ENCODE measurements around the gene SKIC2. TPM values are rescaled to one million over a fixed set of nuclear protein-coding genes. Genes with fewer than 3 reads are reported as not detected.

Gene SKIC2
- total and polyA plus RNA-seq, 2 of the 4 experiments (the other 2 are of a cell fraction) = 30.6 to 46.0 TPM

DNA sequence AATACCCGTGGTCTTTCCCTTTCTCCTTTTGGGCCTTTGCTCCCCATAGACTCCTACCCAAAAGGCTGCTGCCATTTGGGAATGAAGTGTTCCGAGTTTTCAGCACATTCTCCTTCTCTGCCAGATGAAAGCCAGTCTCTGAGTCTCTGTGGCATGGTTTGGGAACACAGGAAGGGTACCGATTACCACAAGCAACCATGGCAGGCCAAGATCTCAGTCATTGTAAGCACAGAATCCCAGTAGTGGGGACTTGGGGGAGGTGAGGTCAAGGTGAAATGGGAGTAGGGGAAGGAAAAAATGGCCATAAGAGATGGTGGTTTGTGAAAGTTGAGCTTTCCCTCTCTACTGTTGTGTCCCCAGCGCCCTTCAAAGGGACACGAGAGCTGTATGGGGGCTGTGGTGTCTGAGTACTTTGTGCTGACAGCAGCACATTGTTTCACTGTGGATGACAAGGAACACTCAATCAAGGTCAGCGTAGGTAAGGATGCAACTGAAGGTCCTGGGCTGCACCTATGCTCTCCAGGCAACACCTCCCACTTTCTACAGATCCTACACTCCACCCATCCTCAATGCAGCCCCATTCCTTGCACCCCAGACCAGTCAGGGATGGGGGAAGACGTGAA lies 8.9 kb upstream of the SKIC2 start:
- POLR2A ChIA-PET (ENCODE audit: unreplicated experiment) = no interaction called here

More for the DNA sequence above, 8.9 kb upstream of the SKIC2 start:
- H3K23ac ChIP-seq (ENCODE audit: low read depth, low read length) = no peak overlapping the region
- no peak overlapping the region for H3K9ac ChIP-seq (ENCODE audit: low read depth, low read length)
- no peak overlapping the region for H4K8ac ChIP-seq (ENCODE audit: low read depth in 2 of 2, low read length in 2 of 2)
- no peak overlapping the region for H2AK9ac ChIP-seq (replicated peaks; ENCODE audit: low read depth, low read length, poor library complexity)
- intact Hi-C loops (cut with micrococcal nuclease) = loop anchor here (5.0 kb wide), 2 partner anchors 118 to 403 kb away; partner anchors contain the start of genes ATP6V1G2 and NFKBIL1
- no peak overlapping the region for H3K14ac ChIP-seq (replicated peaks; ENCODE audit: low read depth, low read length)
- no peak overlapping the region for H3K4me3 ChIP-seq (ENCODE audit: insufficient read depth, low read depth, low read length)
- no peak overlapping the region for H2BK120ac ChIP-seq (ENCODE audit: low read depth, low read length)
- no peak overlapping the region for H2AFZ ChIP-seq (replicated peaks; ENCODE audit: low read length, poor library complexity)
- H3K79me1 ChIP-seq (ENCODE audit: low read depth in 1 of 2, low read length in 2 of 2) = no peaks in the 10 kb centered on the region; a peak in 1 of 4 replicates
- in situ Hi-C loops (cut with MboI; ENCODE audit: low sequenced_read_pairs) = loop anchor here (5.0 to 10.0 kb wide), 2 partner anchors 38 to 265 kb away; partner anchors contain the start of gene LY6G5C
- H3K9me1 ChIP-seq (ENCODE audit: insufficient read depth, low read length) = peaks cover 12% of the 10 kb centered on the region
- no peak overlapping the region for H3K27ac ChIP-seq (ENCODE audit: insufficient read depth, low read length)
- dilution Hi-C loops (cut with HindIII; ENCODE audit: low sequenced_read_pairs, unreplicated experiment) = no loop called here
- H3K4me2 ChIP-seq (ENCODE audit: low read depth, low read length) = no peak overlapping the region
- CTCF ChIA-PET = interaction anchor here (0.6 kb wide), 1 partner anchor 149 kb away, joined by 4 read pairs; no protein-coding TSS in a partner anchor
- H2BK15ac ChIP-seq (ENCODE audit: low read depth, low read length) = no peak overlapping the region
- H4K91ac ChIP-seq (ENCODE audit: insufficient read depth, low read depth, low read length) = no peak overlapping the region
- DNase-seq = no peak
- no TSS peak for BruUV-seq (replicated peaks)
- H2BK5ac ChIP-seq (ENCODE audit: low read depth, low read length, poor library complexity, severe bottlenecking) = no peak overlapping the region
- TF ChIP-seq SMC3 (IDR thresholded peaks at IDR 0.05; ENCODE audit: low read depth, low read length) = no peak
- TF ChIP-seq MAFK (IDR thresholded peaks at IDR 0.05; ENCODE audit: low read depth, low read length) = peak; percentile 62; the same call in 1 of the 2 replicates
- no peaks in the 10 kb centered on the region for H3K9me3 ChIP-seq (ENCODE audit: control insufficient read depth, insufficient read depth, low read length)
- peaks cover 18% of the 10 kb centered on the region for H3K4me1 ChIP-seq (ENCODE audit: control insufficient read depth, insufficient read depth, low read length)
- H4K5ac ChIP-seq (ENCODE audit: low read depth, low read length) = no peak overlapping the region
- H3K36me3 ChIP-seq (ENCODE audit: control insufficient read depth, insufficient read depth, low read length) = peaks cover 36% of the 10 kb centered on the region
- ATAC-seq (ENCODE audit: low read depth) = no peak
- no peak overlapping the region for H3K56ac ChIP-seq (ENCODE audit: extremely low read depth, insufficient read depth, low read length)
- 0 out of 2 replicates have a peak, but pooled peaks cover 5% of the 10 kb centered on the region for H4K20me1 ChIP-seq (ENCODE audit: insufficient read depth, low read length)
- no CpG with 5 or more reads among the region's 7 CpGs for WGBS, 2 experiments (ENCODE audit: extremely low coverage in 2 of 2, insufficient read length in 1 of 2)
- no peak overlapping the region for H2AK5ac ChIP-seq (ENCODE audit: low read depth, low read length)
- no peak overlapping the region for H2BK20ac ChIP-seq (ENCODE audit: low read depth, low read length)
- H3K27me3 ChIP-seq (ENCODE audit: control insufficient read depth, insufficient read depth, low read length) = no peaks in the 10 kb centered on the region
- no peak overlapping the region for H3K18ac ChIP-seq (ENCODE audit: low read depth, low read length)
- no peak overlapping the region for H3K4ac ChIP-seq (ENCODE audit: low read depth, low read length)
